Prostate gland (tissue), 2 donors: ENCODE results near the gene SKAP1.

Experiments used
- CTCF ChIP-seq, 4 experiments: fragments of 200-600 bp in 2 of 4; fragments of 450-650 bp in 2 of 4; sonication (generic) in 2 of 4; IDR thresholded peaks; 1 replicate in 3 of 4; 2 replicates in 1 of 4; pipeline ENCODE4 v1.5.1; 2016 to 2019; ENCODE audit warnings: antibody characterized with exemption in 4 of 4, mild to moderate bottlenecking in 2 of 4, moderate library complexity in 2 of 4
- POLR2A ChIP-seq: fragments of 450-650 bp; IDR thresholded peaks from one replicate; pipeline ENCODE4 v1.6.1; 2016; ENCODE audit warnings: antibody characterized with exemption, mild to moderate bottlenecking
- POLR2AphosphoS5 ChIP-seq: sonication (generic); formaldehyde crosslinking; IDR thresholded peaks from one replicate; pipeline ENCODE4 v1.6.1; 2017; ENCODE audit warnings: antibody characterized with exemption

GRCh38 chr17:48250949-48251348 is 179.1 kb downstream of the SKAP1 start:
- TF ChIP-seq CTCF (IDR thresholded peaks at IDR 0.05) (no peak), POLR2AphosphoS5 (no peak), POLR2A (no peak)
